NCI-H345 treated with DMSO at 0.1 percent for 48 hours (cell line): ENCODE results near the gene STXBP5.

Experiments
- DNase-seq: peaks from one replicate; lab custom pipeline; 2025; ENCODE audit not compliant: unreplicated experiment; lab: John Stamatoyannopoulos, UW

Gene STXBP5

GRCh38 chr6:147287869-147288271, 83.7 kb downstream of the STXBP5 start:
- no peak for DNase-seq

GRCh38 chr6:147297124-147297523, 92.9 kb downstream of the STXBP5 start:
- no peak for DNase-seq

GRCh38 chr6:147297663-147298316, 93.6 kb downstream of the STXBP5 start:
- no peak for DNase-seq

GRCh38 chr6:147298461-147298860, 94.2 kb downstream of the STXBP5 start:
- no peak for DNase-seq

GRCh38 chr6:147299035-147299434, 94.8 kb downstream of the STXBP5 start:
- no peak for DNase-seq

GRCh38 chr6:147301070-147301469, 96.9 kb downstream of the STXBP5 start:
- DNase-seq: no peak

GRCh38 chr6:147304016-147304415, 99.8 kb downstream of the STXBP5 start:
- no peak for DNase-seq

GRCh38 chr6:147310521-147310920, 106.3 kb downstream of the STXBP5 start:
- no peak for DNase-seq

GRCh38 chr6:147311218-147311617, 107.0 kb downstream of the STXBP5 start:
- no peak for DNase-seq

- no peak for DNase-seq
Observed at GRCh38 chr6:147321260-147321659, 117.0 kb downstream of the STXBP5 start.

- DNase-seq: no peak
Observed at GRCh38 chr6:147322299-147323162, 118.3 kb downstream of the STXBP5 start.

GRCh38 chr6:147325557-147325956, 121.3 kb downstream of the STXBP5 start:
- DNase-seq: no peak

GRCh38 chr6:147331401-147331800, 127.2 kb downstream of the STXBP5 start:
- DNase-seq: no peak

GRCh38 chr6:147337921-147338320, 133.7 kb downstream of the STXBP5 start:
- no peak for DNase-seq

- DNase-seq: no peak
Observed at GRCh38 chr6:147341486-147341885, 137.3 kb downstream of the STXBP5 start.

- DNase-seq: no peak
Observed at GRCh38 chr6:147345902-147346301, 141.7 kb downstream of the STXBP5 start.

GRCh38 chr6:147347179-147347881, 143.1 kb downstream of the STXBP5 start:
- DNase-seq: no peak

GRCh38 chr6:147347882-147348575, 143.8 kb downstream of the STXBP5 start:
- no peak for DNase-seq

- DNase-seq: no peak
Observed at GRCh38 chr6:147361311-147361981, 157.2 kb downstream of the STXBP5 start.

- DNase-seq: no peak
Observed at GRCh38 chr6:147366290-147366689, 162.1 kb downstream of the STXBP5 start.

- no peak for DNase-seq
Observed at GRCh38 chr6:147371325-147371724, 167.1 kb downstream of the STXBP5 start.
